CD4-positive, alpha-beta T cell (primary cell): ENCODE results near the gene GUK1. TPM values are rescaled to one million over a fixed set of nuclear protein-coding genes. Genes with fewer than 3 reads are reported as not detected.

ENCODE experiments used
- ATAC-seq: fragments of 200-7000 bp; cut with Tn5 transposase; one replicate; pipeline ENCODE4 v1.10.0; 2022; ENCODE audit warnings: mild to moderate bottlenecking; ENCODE audit not compliant: poor library complexity
- CTCF ChIA-PET: fragments of 350-600 bp; sonication (Branson Sonifier 250); formaldehyde crosslinking; loops from one replicate; lab custom pipeline; 2021; ENCODE audit warnings: antibody characterized with exemption, inconsistent platforms; lab: Charles Lee
- POLR2A ChIA-PET: fragments of 350-600 bp; sonication (Branson Sonifier 250); formaldehyde crosslinking; loops from one replicate; lab custom pipeline; 2021; ENCODE audit warnings: antibody characterized with exemption, inconsistent platforms; lab: Charles Lee
- DNase-seq, 14 experiments: peaks; one replicate each; pipeline ENCODE4 v3.0.0-alpha.2; 2013 to 2020; ENCODE audit warnings: mixed read lengths in 2 of 14
- H3K27ac ChIP-seq, 2 donors: one replicate each; pipeline versions ENCODE4 v1.5.1 to v1.7.0; 2013; ENCODE audit warnings: low read length in 2 of 2, low read depth in 1 of 2, mild to moderate bottlenecking in 1 of 2
- H3K27me3 ChIP-seq, 2 experiments: 1 replicate in 1 of 2; 2 replicates in 1 of 2; pipeline versions ENCODE4 v1.6.1 to v1.7.0; 2013; ENCODE audit warnings: low read length in 2 of 2, control low read depth in 1 of 2, mild to moderate bottlenecking in 1 of 2, moderate library complexity in 1 of 2; ENCODE audit not compliant: insufficient read depth in 2 of 2, control insufficient read depth in 1 of 2
- H3K36me3 ChIP-seq: one replicate; pipeline ENCODE4 v1.6.1; 2013; ENCODE audit warnings: low read length, control low read depth; ENCODE audit not compliant: insufficient read depth
- H3K4me1 ChIP-seq: one replicate; pipeline ENCODE4 v1.6.1; 2013; ENCODE audit warnings: low read length, control low read depth; ENCODE audit not compliant: insufficient read depth
- H3K4me3 ChIP-seq: one replicate; pipeline ENCODE4 v1.5.1; 2013; ENCODE audit warnings: mild to moderate bottlenecking, low read length, moderate library complexity
- H3K9me3 ChIP-seq, 2 experiments: 1 replicate in 1 of 2; 2 replicates in 1 of 2; pipeline versions ENCODE4 v1.6.1 to v1.7.0; 2013; ENCODE audit warnings: low read length in 2 of 2, mild to moderate bottlenecking in 2 of 2, control low read depth in 1 of 2, moderate library complexity in 1 of 2; ENCODE audit not compliant: control insufficient read depth in 1 of 2, insufficient read depth in 1 of 2
- H3K27ac Mint-ChIP-seq: one replicate; pipeline ENCODE4 v1.8.0; 2020; ENCODE audit warnings: mixed read lengths
- H3K27me3 Mint-ChIP-seq: one replicate; pipeline ENCODE4 v1.8.0; 2021; ENCODE audit warnings: mixed read lengths
- H3K36me3 Mint-ChIP-seq: one replicate; pipeline ENCODE4 v1.8.0; 2021; ENCODE audit warnings: low read depth, mixed read lengths
- H3K4me1 Mint-ChIP-seq: one replicate; pipeline ENCODE4 v1.8.0; 2021; ENCODE audit warnings: low read depth, mixed read lengths
- H3K4me3 Mint-ChIP-seq: one replicate; pipeline ENCODE4 v1.8.0; 2020; ENCODE audit warnings: mild to moderate bottlenecking, mixed read lengths
- H3K9me3 Mint-ChIP-seq: one replicate; pipeline ENCODE4 v1.8.0; 2020; ENCODE audit warnings: mixed read lengths
- intact Hi-C, 2 experiments: fragments of 100-400 bp; cut with DNase I in 1 of 2; cut with micrococcal nuclease in 1 of 2; formaldehyde crosslinking; loops; one replicate each; pipeline versions ENCODE4 v1.15.1 to v1.9.0; 2023 to 2025; cut with DNase I, micrococcal nuclease
- total RNA-seq, 174 experiments: library from RNA in 2 of 174; stranded (reverse) in 2 of 174; gene quantifications; one replicate each; pipeline ENCODE4 v1.2.3 and lab custom pipeline; 2021 to 2026
- TF ChIP-seq, protein P1 (sequence below): fragments of 200-600 bp; IDR thresholded peaks from one replicate; pipeline ENCODE4 v1.8.0; 2022; ENCODE audit warnings: antibody characterized with exemption, mild to moderate bottlenecking

GUK1 gene
- total RNA-seq, 2 experiments from 2014 or later, result 373 to 378 TPM

DNA sequence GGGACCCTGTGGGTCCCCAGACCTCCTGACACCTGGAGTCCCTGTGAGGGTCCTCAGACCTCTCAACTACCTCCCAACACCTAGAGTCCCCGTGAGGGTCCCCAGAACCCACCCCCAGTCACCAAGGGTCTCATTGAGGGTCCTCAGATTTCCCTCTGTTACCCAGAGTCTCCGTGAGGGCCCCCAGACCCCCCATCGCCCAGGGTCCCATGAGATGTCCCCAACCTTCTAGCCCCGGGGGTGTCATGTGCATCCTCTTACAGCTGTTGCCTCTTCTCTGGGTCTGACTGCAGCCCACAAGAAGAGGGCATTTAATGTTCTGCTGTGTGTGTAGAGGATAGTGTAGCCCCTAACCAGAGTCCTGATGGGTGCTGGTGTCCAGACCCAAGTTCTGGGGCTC lies 7.7 kb downstream of the GUK1 start:
- H3K27me3 ChIP-seq, result no peaks in the 10 kb centered on the region
- H3K9me3 Mint-ChIP-seq, result no peaks in the 10 kb centered on the region
- no peaks in the 10 kb centered on the region for H3K9me3 ChIP-seq
- CTCF ChIA-PET, result no interaction called here
- POLR2A ChIA-PET, result no interaction called here
- intact Hi-C loops, result loop anchor here in 1 of 2 experiments (10.0 kb wide), 1 partner anchor 1357 kb away; the partner anchor contains the start of gene NUP133
- peaks cover 48% of the 10 kb centered on the region for H3K36me3 ChIP-seq
- H3K4me3 ChIP-seq, result no peak overlapping the region
- ATAC-seq (no peak), DNase-seq (no peak)
- no peak overlapping the region for H3K27ac Mint-ChIP-seq
- H3K4me3 Mint-ChIP-seq, result no peak overlapping the region
- TF ChIP-seq, protein P1, sequence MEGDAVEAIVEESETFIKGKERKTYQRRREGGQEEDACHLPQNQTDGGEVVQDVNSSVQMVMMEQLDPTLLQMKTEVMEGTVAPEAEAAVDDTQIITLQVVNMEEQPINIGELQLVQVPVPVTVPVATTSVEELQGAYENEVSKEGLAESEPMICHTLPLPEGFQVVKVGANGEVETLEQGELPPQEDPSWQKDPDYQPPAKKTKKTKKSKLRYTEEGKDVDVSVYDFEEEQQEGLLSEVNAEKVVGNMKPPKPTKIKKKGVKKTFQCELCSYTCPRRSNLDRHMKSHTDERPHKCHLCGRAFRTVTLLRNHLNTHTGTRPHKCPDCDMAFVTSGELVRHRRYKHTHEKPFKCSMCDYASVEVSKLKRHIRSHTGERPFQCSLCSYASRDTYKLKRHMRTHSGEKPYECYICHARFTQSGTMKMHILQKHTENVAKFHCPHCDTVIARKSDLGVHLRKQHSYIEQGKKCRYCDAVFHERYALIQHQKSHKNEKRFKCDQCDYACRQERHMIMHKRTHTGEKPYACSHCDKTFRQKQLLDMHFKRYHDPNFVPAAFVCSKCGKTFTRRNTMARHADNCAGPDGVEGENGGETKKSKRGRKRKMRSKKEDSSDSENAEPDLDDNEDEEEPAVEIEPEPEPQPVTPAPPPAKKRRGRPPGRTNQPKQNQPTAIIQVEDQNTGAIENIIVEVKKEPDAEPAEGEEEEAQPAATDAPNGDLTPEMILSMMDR, result no peak
- no peaks in the 10 kb centered on the region for H3K27me3 Mint-ChIP-seq
- H3K36me3 Mint-ChIP-seq, result peaks cover 28% of the 10 kb centered on the region
- peaks cover 33% of the 10 kb centered on the region for H3K4me1 ChIP-seq
- H3K4me1 Mint-ChIP-seq, result peaks cover 14% of the 10 kb centered on the region
- H3K27ac ChIP-seq, result no peak overlapping the region

DNA sequence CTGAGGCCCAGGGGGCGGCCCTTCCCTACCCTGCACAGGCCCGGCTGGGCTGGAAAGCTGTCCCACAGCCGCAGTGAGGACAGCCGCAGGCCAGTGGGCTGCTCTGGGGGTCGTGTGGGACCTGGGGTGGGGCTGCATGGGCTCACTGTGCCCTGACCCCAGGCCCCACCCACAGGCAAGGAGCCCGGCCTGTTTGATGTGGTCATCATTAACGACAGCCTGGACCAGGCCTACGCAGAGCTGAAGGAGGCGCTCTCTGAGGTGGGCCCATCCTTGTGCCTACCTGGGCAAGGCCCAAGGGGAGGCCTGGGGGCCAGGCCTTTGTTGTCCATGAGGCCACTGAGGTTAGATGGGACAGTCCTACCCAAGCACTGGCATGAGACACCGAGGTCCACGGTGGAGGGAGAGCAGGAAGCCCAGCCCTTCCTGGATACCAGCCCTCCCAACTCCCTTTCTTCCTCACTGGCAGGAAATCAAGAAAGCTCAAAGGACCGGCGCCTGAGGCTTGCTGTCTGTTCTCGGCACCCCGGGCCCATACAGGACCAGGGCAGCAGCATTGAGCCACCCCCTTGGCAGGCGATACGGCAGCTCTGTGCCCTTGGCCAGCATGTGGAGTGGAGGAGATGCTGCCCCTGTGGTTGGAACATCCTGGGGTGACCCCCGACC lies 8.2 kb downstream of the GUK1 start:
- no peak overlapping the region for H3K4me3 ChIP-seq
- peaks cover 48% of the 10 kb centered on the region for H3K36me3 ChIP-seq
- no peaks in the 10 kb centered on the region for H3K27me3 ChIP-seq
- DNase-seq, result no peak
- TF ChIP-seq, protein P1, result no peak
- H3K27ac Mint-ChIP-seq, result no peak overlapping the region
- intact Hi-C loops, result loop anchor here in 1 of 2 experiments (10.0 kb wide), 1 partner anchor 1356 kb away; the partner anchor contains the start of gene NUP133
- no peak overlapping the region for H3K27ac ChIP-seq
- peaks cover 27% of the 10 kb centered on the region for H3K4me1 ChIP-seq
- CTCF ChIA-PET, result no interaction called here
- POLR2A ChIA-PET, result interaction anchor here (1.6 kb wide), 1 partner anchor 8 kb away, joined by 4 read pairs; the partner anchor contains the start of gene GUK1
- H3K36me3 Mint-ChIP-seq, result peaks cover 22% of the 10 kb centered on the region
- no peaks in the 10 kb centered on the region for H3K9me3 Mint-ChIP-seq
- no peaks in the 10 kb centered on the region for H3K9me3 ChIP-seq
- H3K4me1 Mint-ChIP-seq, result peaks cover 9% of the 10 kb centered on the region
- no peak overlapping the region for H3K4me3 Mint-ChIP-seq
- no peak for ATAC-seq
- H3K27me3 Mint-ChIP-seq, result no peaks in the 10 kb centered on the region

DNA sequence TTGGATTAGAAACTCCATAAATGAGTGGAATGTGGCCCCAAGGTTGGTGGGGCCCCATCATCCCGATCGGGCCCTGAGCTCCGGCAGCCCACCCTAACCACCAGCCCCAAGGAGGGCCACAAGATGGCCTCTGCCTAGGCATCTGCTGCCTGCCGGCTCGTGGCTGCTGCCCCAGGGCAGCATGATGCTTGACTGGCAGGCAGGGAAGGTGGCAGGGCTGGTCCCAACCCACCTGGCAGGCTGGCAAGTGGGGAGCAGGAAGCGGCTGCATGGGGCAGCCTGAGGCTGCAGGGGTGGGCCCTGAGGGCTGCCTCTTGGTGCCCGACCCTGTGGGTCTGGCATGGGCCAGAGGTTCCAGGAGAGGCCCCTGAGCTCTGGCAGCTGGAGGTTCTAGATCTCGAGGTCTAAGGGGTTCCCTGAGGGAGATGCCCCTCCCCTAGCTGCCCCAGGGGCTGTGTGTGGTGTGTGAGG lies 8.9 kb downstream of the GUK1 start:
- H3K36me3 Mint-ChIP-seq, result peaks cover 16% of the 10 kb centered on the region
- Histone ChIP-seq H3K27me3 (no peaks in the 10 kb centered on the region), H3K4me3 (no peak overlapping the region), H3K36me3 (peaks cover 44% of the 10 kb centered on the region), H3K4me1 (peaks cover 21% of the 10 kb centered on the region), H3K9me3 (no peaks in the 10 kb centered on the region), H3K27ac (no peak overlapping the region)
- peaks cover 2% of the 10 kb centered on the region for H3K4me1 Mint-ChIP-seq
- intact Hi-C loops, result loop anchor here in 1 of 2 experiments (10.0 kb wide), 1 partner anchor 1356 kb away; the partner anchor contains the start of gene NUP133
- H3K9me3 Mint-ChIP-seq, result no peaks in the 10 kb centered on the region
- ChIA-PET CTCF (no interaction called here), POLR2A (interaction anchor here (1.6 kb wide), 1 partner anchor 9 kb away, joined by 4 read pairs; the partner anchor contains the start of gene GUK1)
- H3K27me3 Mint-ChIP-seq, result no peaks in the 10 kb centered on the region
- DNase-seq (no peak), ATAC-seq (no peak)
- no peak overlapping the region for H3K27ac Mint-ChIP-seq
- H3K4me3 Mint-ChIP-seq, result no peak overlapping the region
- TF ChIP-seq, protein P1, result no peak
